ENCODE results near the gene USP54.

The USP54 gene

GRCh38 chr10:73522263-73522662 is 68.9 kb downstream of the USP54 start:
- no peak overlapping the region for H3K4me2 ChIP-seq (ENCODE audit: low read length)
- no peak for TF ChIP-seq CTCF (IDR thresholded peaks at IDR 0.05)
- H3K9ac ChIP-seq = no peak overlapping the region
- H3K36me3 ChIP-seq (ENCODE audit: control insufficient read depth, insufficient read depth, low read length) = no peaks in the 10 kb centered on the region
- no peak overlapping the region for H3K4me3 ChIP-seq (ENCODE audit: low read depth, low read length)
- H3K27ac ChIP-seq = no peak overlapping the region
- no peaks in the 10 kb centered on the region for H3K9me3 ChIP-seq (ENCODE audit: control insufficient read depth, low read length)
- H3K27me3 ChIP-seq (ENCODE audit: control insufficient read depth, insufficient read depth, low read length) = no peaks in the 10 kb centered on the region
- no peak overlapping the region for H2AFZ ChIP-seq
- no peaks in the 10 kb centered on the region for H3K79me2 ChIP-seq
- H3K4me1 ChIP-seq = no peaks in the 10 kb centered on the region

DNA sequence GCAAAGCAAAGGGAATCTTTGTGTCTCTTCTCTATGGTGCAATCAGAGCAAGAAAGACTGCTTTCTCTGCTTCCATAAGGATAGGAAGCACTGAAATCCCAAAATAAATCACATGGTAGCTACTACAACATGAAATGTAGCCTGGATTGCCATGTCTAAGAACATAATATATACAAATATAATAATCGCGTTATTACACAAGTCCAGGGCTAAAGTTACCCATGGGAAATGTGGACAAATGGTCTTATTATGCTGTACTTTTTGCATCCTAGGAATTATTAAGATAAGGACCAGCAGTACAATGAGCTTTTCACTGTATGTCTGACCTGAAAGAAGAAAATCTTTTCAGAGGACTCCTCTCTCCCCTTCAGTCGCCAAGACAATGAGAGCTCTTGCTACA is 71.8 kb downstream of the USP54 start:
- H3K9me3 ChIP-seq (ENCODE audit: control insufficient read depth, low read length) = no peaks in the 10 kb centered on the region
- H3K27me3 ChIP-seq (ENCODE audit: control insufficient read depth, insufficient read depth, low read length) = no peaks in the 10 kb centered on the region
- H3K4me2 ChIP-seq (ENCODE audit: low read length) = no peak overlapping the region
- no peak overlapping the region for H3K4me3 ChIP-seq (ENCODE audit: low read depth, low read length)
- H3K9ac ChIP-seq = no peak overlapping the region
- no peak overlapping the region for H3K27ac ChIP-seq
- no peak for TF ChIP-seq CTCF (IDR thresholded peaks at IDR 0.05)
- no peaks in the 10 kb centered on the region for H3K79me2 ChIP-seq
- H3K36me3 ChIP-seq (ENCODE audit: control insufficient read depth, insufficient read depth, low read length) = no peaks in the 10 kb centered on the region
- H2AFZ ChIP-seq = no peak overlapping the region
- no peaks in the 10 kb centered on the region for H3K4me1 ChIP-seq

DNA sequence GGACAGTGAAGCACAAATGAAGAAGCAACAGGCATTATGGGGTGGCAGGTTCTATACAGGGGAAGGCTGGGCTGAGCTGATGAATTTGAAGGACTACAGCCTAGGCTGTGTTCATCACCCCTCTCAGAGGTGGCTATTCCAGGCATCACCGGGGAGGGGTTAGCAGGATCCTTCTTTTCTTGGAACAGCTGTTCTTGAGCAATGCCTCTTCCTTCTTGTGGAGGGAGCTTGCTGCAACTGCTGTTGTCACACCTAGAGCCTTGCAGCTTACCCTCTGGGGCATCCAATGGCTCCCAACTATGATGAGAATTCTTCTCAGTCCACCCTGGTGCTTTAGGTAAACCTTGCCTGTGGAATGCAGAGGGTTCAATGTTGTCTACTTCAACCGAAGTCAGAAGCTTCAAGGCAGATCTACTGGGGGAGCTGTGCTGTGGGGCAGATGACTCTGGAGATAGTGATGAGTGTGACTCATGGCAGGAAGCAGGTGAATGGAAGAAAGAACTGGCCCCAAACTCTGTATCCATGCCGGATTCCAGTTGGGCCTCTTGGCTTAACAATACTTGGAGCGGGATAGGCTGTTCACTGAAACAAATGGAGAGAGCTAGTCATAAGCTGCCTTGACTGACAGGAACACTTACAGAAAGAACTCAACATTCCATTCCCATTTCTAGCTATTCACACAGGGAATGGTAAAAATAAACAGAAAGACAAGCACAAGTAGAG is 73.8 kb downstream of the USP54 start:
- Histone ChIP-seq H3K27ac (no peak overlapping the region), H3K4me1 (no peaks in the 10 kb centered on the region), H3K9me3 (ENCODE audit: control insufficient read depth, low read length) (no peaks in the 10 kb centered on the region), H2AFZ (no peak overlapping the region), H3K4me3 (ENCODE audit: low read depth, low read length) (no peak overlapping the region), H3K36me3 (ENCODE audit: control insufficient read depth, insufficient read depth, low read length) (no peaks in the 10 kb centered on the region), H3K27me3 (ENCODE audit: control insufficient read depth, insufficient read depth, low read length) (no peaks in the 10 kb centered on the region), H3K4me2 (ENCODE audit: low read length) (no peak overlapping the region), H3K9ac (no peak overlapping the region), H3K79me2 (no peaks in the 10 kb centered on the region)
- no peak for TF ChIP-seq CTCF (IDR thresholded peaks at IDR 0.05)

DNA sequence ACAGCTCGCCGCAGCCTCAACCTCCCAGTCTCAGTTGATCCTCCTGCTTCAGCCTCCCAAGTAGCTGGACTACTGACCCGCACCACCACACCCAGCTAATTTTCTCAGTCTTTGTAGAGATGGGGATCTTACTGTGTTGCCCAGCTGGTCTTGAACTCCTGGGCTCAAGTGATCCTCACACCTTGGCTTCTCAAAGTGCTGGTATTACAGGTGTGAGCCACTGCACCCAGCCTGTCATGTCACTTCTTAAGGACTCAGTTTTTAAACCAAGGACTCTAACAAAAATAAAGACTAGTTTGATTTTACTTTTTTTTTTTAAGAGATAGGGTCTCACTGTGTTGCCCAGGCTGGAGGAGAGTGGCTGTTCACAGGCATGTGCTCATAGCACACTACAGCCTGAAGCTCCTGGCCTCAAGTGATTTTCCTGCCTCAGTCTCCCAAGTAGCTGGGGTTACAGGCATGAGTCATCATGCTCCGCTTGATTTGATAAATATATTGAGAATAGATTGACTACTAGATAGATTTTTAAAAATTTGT is 78.9 kb downstream of the USP54 start:
- Histone ChIP-seq H2AFZ (no peak overlapping the region), H3K27me3 (ENCODE audit: control insufficient read depth, insufficient read depth, low read length) (no peaks in the 10 kb centered on the region), H3K4me3 (ENCODE audit: low read depth, low read length) (no peak overlapping the region), H3K4me1 (no peaks in the 10 kb centered on the region), H3K36me3 (ENCODE audit: control insufficient read depth, insufficient read depth, low read length) (no peaks in the 10 kb centered on the region), H3K79me2 (no peaks in the 10 kb centered on the region), H3K27ac (no peak overlapping the region), H3K9ac (no peak overlapping the region), H3K9me3 (ENCODE audit: control insufficient read depth, low read length) (no peaks in the 10 kb centered on the region), H3K4me2 (ENCODE audit: low read length) (no peak overlapping the region)
- no peak for TF ChIP-seq CTCF (IDR thresholded peaks at IDR 0.05)

DNA sequence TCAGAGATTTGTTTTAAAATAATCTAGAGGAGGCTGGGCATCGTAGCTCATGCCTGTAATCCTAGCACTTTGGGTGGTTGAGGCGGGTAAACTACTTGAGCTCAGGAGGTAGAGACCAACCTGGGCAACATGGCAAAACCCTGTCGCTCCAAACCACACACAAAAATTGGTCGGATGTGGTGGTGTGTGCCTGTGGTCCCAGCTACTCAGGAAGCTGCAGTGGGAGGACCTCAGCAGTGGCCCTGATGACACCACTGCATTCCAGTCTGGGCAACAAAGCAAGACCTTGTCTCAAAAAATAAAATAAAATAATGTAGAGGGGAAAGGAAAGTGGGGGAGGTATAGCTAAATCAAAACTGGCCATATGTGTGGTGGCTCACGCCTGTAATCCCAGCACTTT is 81.4 kb downstream of the USP54 start:
- Histone ChIP-seq H3K9ac (no peak overlapping the region), H3K4me1 (no peaks in the 10 kb centered on the region), H3K4me3 (ENCODE audit: low read depth, low read length) (no peak overlapping the region), H3K27me3 (ENCODE audit: control insufficient read depth, insufficient read depth, low read length) (no peaks in the 10 kb centered on the region), H3K4me2 (ENCODE audit: low read length) (no peak overlapping the region), H3K27ac (no peak overlapping the region), H3K79me2 (no peaks in the 10 kb centered on the region), H2AFZ (no peak overlapping the region), H3K9me3 (ENCODE audit: control insufficient read depth, low read length) (no peaks in the 10 kb centered on the region), H3K36me3 (ENCODE audit: control insufficient read depth, insufficient read depth, low read length) (no peaks in the 10 kb centered on the region)
- TF ChIP-seq CTCF (IDR thresholded peaks at IDR 0.05) = no peak

All from parathyroid adenoma (tissue), 2 donors.